ENCODE measurements around the gene INO80B.
"Not testable (repeated sequence)": the region's sequence is repeated elsewhere in the genome, so short reads cannot be mapped to it uniquely, and the experiment has no call there.

Gene INO80B

DNA sequence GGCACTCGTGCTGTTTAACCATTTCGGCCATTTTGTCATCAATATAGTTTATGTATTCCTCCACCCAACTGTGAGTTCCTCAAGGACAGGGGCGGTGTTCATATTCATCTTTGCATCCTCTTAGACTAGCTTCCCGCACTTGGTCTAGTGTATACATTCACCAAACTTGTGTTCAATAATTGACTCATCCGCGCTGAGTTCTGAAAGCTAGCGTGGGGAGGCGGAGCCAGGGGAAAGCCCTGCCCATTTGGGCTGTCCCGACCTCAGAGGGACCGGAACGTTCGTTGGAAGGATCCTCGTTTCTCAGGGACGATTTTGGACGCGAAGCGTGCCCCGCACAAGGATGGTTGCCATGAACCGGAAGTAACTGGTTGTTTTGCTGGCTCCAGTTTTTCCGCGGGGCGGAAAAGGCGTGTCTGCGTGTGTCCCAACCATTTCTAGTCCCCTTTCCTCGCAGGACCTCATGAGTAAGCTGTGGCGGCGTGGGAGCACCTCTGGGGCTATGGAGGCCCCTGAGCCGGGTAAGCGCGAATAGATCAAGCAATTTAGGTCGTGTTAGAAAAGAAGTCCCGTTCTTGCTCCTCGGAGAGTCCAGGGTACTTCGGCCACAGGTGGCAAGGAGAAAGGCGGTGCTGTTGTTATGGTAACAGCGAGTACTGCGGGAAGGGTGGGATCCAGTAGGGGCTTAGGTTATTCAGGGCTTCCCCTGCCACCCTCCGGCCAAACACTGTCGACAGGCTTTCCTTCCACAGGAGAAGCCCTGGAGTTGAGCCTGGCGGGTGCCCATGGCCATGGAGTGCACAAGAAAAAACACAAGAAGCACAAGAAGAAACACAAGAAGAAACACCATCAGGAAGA, at the start of gene INO80B:
Gene INO80B (plus strand): TSS at position 434 of the 858 bp plus-strand sequence. CDS start 30 bp downstream, at position 464.
- DNase-seq: peak; percentile 97

DNA sequence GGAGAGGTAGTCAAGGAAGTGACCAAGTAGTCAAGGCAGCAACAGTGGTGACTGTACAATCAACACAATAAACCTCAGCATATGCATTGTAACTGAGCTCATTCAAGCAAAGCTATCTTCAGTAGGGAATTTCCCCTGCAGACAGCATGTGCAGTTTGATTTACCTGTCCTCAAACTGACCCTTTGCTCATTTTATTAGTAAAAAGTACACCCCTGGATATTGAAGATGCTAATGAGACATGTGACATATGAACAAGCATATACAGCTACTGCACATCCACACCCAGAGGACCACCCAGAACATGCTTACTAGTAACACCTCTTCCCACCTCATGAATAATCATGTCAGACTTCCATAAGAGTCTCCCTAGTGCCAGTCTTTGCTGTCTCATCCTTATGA, 48.9 kb upstream of the INO80B start:
- DNase-seq: no peak

DNA sequence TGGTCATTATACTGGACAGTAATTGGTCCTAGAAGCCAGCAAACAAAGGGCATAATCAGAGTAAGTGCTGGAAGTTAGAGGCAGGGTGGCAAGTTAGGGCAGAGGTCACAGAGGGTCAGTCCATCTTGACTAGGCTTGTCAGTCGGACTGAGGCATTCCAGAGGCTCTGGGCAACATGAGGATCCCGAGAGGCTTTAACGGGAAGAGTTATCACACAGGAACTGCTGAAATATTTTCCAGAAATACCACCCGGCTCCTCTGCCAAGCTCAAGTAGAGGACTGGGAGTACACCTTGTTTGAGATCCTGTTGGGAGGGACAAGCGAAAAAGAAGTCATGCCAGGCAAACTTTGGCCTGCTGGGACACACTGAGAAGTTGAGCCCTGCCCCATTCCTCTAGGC, 47.2 kb upstream of the INO80B start:
- DNase-seq: no peak

DNA sequence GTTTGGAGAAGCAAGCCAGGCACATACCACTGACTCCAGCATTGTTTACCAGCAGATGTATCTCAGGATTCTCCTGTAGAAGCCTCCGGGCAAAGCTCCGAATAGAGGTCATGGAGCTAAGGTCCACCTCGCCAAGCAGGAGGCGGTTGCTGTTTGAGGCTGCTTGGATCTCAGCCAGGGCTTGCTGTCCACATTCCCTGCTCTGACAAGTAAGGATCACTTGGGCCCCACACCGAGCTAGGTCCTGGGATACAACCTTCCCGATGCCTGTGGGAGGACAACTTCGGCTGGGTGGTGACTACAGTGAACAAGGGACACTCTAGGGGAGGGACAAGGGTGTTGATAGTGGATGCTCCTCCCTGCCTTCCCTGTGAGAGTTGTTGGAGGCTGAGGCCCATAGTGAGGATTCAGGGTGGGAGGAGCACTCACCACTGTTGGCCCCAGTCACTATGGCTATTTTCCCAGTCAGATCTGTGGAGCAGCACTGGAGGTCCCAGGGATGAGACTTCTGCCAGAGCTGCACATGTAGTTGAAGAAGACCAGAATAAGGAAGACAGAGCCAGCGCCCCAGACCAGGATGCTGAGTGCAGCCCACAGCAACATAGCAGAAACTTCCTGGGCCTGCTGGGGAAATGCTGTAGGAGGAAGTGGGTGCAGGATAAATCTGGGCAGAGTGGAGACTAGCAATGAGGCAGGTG, 41.7 kb upstream of the INO80B start:
- no peak for DNase-seq

DNA sequence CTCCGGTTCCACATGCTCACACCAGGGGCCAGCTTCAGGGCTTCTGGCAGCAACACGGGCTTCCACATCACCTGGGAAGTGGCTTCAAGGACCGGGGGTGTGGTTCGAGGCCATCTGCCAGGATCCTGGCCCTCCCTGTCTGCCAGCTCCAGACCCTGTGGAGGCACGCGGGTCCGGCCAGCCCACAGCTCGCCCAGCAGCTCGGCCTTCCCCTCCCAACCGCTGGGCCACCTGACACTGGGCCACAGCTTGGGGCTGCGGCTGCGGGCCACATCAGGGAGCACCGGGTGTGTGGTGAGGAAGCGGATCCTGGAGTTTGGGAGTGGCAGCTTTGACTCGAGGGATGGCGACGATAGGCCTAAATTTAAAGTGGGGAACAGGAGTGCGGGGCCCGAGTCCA, 40.4 kb upstream of the INO80B start:
- no peak for DNase-seq

DNA sequence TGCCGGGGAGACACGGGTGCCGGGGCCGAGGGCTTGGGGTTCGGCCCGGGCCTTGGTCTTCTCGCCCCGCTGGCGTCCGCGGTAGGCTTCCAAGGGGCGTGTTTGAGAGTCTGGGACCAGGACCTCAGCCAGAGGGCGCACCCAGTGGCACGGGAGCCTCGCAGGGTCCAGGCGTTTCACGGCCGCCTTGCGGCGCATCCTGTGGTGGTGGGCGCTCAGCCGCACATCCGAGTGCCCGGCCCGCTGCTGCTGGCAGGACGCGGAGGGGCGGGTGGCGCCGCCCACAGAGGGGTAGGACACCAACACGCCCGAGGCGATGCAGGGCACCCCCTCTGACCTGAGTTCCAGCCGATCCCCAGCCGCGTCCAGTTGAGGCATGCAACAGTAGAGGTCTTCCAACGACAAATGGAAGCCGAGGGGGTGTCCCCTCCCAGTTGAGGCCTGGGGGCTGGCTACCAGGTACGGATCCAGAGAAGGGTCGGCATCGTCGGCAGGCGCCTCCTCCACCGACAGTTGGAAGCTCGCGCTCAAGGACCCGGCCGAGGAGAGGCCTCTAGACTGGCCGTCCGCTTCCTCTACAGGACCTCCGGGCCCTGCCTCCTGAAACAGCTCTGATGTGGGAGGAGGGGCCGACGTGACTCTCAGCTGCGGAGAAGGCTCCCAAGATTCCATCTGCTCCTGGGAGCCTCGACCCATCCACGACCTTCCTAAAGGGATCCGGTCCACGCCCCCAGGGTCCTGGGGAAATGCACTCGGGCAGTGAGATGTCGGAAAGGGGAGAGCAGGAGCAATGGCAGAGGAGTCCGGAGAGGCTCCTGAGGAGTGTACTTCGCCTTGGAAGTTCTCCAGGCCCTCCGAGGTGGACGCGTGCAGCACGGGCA, 39.8 kb upstream of the INO80B start:
- peak; percentile 39 for DNase-seq

DNA sequence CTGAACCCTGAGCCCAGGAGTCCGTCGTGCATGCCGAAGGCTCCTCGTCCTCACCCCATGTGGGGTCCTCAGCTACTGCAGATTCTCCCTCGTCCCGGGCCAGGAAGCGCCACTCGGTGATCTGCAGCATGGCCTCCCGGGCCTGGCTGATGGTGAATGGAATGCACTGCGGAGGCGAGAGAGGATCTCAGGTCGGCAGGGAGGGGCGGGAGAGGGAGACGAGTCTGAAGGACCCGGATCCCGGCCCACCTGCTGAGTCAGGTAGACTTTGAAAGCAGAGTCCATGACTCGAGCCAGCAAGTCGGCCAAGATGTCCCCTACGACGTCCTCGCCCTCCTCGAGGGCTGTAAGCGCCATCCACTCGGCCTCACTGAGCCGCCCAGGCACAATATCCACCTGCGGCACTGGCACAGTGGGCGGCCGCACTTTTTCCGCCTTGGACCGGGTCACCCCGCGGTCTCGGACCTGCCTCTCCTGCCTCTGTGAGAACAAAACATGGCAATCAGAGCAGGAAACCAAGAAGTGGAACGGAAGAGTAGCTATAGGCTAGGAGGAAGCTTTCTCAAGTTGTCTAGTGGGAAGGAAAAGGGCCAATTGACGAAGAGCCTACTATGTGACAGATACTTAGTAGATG, 39.0 kb upstream of the INO80B start:
- DNase-seq: no peak

DNA sequence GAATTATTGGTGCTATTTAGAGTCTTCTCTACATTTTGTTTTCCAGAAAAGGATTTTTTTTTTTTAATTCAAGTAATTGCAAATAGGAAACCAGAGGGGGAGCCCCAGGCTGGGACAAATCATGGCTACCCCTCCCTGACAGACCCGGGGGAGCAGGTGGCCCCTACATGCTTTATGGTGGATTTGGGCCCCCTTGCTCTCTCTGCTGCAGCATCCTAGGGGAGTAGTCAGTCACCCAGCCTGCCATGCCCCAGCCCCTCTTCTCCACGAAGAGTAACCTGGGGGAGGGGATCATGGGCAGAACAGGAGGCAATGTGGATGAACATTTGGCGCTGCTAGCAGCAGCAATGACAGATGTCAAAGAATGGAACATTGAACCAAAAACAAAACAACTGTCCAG, 38.1 kb upstream of the INO80B start:
- DNase-seq: no peak

DNA sequence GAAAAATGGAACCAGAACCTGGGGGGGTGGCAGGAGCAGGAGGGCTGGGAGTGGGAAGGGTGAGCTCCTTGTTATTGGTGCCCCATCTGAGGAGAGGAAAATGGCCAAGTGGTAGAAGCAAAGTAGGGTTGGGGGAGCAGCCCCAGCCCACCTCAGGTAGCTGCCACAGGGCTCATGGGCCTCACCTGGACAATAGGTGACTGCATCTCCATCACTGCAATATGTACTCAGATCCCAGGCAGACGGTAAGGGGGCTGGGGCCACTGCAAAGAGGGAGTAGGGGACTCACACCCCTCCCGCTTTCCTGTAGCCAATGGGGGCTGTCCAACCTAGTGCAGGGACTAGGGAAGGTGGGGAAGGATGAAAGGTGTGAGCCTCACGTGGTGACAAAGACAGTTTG, 37.7 kb upstream of the INO80B start:
- DNase-seq: no peak

DNA sequence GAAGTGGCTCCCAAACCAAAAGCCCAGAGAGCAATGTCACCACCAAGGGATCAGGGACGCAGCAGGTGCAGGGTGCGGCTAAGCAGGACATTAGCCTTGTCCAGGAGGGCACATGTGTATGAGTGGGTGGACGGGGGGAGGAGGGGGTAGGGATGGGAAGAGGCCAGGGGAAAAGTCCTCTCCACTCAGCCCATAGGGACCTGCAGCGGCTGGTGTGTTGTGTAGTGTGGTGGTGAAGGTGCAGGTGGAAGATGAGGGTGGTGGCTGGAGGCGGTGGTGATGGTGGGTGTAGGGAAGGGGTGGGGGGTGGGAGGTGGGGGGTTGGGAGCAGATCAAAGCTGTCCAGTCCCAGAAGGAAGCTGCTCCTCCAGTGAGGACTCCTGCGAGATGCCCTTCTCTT, 37.1 kb upstream of the INO80B start:
- DNase-seq: no peak

DNA sequence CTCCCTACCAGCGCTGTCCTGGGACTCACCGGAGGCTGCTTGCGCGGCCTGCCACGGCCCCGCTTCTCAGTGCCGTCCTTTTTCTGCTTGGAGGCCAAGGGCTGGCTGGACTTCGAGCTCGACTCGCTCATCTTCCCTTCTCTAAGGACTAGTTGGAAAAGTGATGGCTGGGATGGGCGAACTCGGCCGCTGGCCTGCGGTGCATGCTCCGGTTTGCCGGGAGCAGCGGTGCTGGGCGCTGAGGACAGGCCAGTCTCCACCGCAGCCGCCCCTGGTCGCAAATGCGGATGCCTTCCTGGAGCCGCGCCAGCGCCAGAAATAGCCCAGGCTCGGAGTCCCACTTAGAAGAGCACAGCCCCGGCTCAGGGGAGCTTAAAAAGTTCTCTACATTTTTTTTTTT, 36.6 kb upstream of the INO80B start:
- DNase-seq: no peak

DNA sequence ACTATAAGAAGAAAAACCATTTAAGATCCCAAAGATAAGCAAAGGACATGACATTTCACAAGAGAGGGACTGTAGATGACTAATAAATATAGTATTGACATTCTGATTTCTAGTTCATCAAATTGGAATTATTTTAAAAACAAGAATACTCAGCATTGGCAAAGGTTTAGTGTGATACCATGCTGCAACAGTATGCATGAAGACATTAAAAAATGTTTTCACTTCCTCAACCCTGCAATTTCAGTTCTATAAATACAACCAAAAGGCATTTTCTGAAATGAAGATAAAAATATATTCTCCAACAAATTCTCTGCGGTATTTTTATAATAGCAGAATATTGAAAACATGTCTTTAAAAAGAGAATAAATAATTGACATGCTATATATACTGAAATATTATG, 35.5 kb upstream of the INO80B start:
- no peak for DNase-seq

DNA sequence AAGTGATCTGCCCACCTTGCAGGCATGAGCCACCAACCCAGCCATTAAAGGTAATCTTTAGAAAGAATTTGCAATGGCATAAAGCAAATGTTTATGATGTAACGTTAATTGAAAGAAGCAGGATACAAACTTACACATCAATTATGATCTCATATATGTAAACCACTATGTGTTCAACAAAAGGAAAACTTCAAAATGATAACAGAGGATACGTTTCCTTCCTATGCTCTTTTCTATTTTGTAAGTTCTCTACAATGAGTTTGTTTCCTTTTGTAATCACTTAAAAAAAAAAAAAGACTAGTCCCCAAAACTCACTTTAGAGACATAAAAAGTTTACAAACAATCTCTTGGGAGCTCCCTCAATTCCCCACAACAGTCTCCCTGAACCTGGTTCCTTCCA, 34.9 kb upstream of the INO80B start:
- DNase-seq: no peak

DNA sequence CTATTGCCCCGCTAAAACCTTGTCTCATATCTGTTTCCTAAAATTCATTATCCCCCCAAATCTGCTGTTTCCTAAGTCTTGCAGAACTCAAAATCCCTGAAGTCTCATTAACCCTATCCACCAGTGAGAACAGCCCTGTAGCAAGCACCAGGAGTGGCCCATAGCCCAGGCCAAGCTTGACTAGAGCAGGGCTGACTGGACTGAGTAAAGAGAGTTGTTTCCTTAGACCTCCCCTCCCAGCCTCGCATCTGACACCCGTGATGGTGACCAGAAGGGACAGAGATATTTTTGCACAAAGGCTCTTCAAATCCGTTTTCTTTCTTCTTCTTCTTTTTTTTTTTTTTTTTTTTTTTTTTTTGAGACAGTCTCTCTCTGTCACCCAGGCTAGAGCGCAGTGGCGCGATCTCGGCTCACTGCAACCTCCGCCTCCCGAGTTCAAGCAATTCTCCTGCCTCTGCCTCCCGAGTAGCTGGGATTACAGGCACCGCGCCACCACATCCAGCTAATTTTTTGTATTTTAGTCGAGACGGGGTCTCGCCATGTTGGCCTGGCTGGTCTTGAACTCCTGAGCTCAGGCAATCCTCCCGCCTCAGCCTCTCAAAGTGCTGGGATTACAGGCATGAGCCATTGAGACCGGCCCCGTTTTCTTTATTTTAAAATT, 34.3 kb upstream of the INO80B start:
- not testable (repeated sequence) for DNase-seq

DNA sequence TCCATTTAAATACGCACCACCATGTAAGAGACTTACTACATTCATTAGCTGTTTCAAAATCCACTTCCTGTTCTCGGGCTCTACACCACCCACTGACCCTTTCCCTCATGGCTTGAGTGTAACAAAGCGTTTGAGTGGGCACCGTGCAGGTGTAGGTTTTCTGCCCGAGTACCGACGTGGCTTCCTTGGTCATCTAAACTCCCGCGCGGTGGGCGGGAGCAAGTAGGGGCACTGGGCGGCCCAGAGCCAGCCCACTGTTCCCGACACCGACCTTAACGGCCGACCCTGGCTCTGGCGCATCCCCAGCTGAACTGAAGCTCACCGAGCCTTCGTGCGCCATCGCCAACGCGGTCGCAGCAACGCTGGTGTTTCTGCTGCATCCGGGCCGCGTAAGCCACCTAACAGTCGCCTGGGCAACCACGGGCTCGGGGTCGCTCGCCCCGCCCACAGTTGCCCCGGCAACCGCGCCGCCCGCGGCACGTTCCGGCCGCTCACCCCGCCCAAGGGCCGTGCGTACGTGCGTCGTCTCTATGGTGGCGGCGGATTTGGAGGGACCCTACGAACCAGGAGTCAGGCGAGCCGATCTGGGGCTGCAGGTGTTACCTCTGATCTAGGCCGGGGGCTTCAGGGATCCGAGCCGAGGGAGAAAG, 33.5 kb upstream of the INO80B start, which contains the start of the genes C2orf81 and WDR54:
Gene C2orf81 (minus strand): TSS at position 399 of the 650 bp plus-strand sequence. CDS start 59 bp downstream, at position 340.
Gene WDR54 (plus strand): TSS at position 510 of the 650 bp plus-strand sequence. CDS start 424 bp downstream, outside the sequence.
- DNase-seq: peak; percentile 96

DNA sequence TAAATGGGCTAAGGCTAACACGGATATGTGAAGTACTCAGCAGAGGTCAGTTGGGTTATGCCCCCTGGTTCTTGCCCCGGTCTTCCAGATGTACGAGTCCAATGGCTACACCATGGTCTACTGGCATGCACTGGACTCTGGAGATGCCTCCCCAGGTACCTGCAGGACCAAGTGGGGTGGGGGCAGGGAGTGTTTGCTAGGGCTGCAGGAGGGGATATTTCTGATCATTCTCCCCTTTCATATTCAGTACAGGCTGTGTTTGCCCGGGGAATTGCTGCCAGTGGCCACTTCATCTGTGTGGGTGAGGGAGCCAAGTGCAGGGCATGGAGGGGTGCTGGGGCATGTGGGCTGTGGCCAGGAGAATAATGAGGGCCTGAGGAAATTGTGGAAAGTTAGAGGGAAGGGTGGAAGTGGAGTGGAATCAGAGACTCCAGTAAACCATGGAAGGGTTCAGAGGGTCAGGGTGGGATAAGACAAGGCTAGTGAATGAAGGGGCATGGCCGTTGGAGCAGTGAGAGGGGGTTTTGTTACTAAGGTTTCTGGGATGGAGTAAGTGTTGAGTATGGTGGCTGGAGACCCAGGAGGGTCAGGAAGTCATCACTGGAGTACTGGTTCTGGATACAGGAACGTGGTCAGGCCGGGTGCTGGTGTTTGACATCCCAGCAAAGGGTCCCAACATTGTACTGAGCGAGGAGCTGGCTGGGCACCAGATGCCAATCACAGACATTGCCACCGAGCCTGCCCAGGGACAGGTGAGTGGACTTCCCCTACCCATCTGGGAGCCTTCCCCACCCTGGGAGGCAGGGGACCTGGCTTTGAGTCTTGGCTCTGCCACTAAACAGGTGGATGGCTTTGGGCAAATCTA, 31.4 kb upstream of the INO80B start:
- DNase-seq: no peak

DNA sequence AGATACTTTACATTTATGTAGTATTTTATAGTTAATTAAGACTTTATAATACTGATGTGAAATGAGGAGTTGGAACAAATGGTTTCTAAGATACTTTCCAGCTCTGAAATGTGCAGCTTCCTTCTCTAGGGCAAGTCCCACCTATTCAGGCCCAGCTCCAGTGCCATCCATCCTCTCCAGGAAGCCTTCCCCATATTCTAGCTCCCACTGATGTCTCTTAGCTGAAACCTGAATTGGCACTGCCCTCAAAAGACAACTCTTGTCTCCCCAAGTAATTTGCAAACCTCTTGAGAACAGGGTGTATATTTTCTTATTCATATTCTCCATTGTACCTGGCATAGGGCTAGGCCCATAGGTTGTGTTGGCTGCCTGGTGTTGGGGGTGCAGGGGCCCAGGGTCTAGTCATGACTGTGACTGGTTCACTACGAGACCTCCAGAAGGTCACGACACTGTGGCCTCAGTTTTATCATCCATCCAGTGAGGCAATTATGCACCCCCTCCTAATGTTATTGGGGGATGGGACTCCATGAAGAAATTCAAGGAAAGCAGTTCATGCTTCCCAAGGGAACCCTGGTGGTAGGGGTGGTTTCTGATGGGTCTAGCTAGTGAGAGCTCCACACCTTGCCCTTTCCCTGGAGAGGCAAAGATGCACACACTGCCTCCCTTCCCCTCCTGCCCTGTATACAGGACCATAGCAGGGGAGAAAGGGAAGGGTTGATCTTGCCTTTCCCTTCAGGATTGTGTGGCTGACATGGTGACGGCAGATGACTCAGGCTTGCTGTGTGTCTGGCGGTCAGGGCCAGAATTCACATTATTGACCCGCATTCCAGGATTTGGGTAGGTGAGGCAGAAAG, 30.5 kb upstream of the INO80B start:
- DNase-seq: no peak

DNA sequence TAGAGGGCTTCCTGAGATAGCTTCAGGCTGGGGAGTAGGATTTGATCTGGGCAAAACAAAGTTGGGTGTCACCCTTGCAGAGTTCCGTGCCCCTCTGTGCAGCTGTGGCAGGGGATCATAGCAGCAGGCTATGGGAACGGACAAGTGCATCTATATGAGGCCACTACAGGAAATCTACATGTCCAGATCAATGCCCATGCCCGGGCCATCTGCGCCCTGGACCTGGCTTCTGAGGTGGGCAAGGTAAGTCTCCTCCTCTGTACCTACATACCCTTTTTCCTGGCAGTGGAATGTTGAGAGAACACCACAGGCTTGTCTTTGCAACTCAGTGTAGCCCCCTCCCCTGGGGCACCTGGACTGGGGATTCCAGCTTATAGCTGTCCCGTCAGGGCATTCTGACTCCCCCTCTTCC, 29.9 kb upstream of the INO80B start:
- DNase-seq: no peak

DNA sequence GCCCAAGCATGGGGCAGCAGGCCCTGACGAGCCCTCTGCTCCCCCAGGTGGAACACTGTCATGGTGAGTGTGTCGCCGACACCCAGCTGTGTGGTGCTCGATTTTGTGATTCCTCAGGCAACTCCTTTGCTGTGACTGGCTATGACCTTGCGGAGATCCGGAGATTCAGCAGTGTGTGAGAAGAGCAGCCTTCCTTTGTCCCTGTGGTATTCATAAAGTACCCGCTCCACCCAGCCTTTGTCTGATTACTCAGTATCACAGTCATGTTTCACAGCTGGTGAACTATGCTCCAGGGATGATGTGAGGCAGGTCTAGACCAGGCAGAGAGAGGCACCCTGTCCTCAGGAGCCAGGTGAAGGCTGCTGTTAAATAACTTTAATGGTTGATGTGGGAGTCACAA, 29.4 kb upstream of the INO80B start:
- no peak for DNase-seq

Data from activated CD8-positive, alpha-beta memory T cell treated with anti-CD3 and anti-CD28 coated beads, Interleukin-2, amount 50 U/mL, for 4 hours (primary cell).